H9 (cell line): ENCODE measurements around the gene LPP. TPM values are rescaled to one million over a fixed set of nuclear protein-coding genes. Genes with fewer than 3 reads are reported as not detected.

Experiments used
- DNase-seq: peaks from one replicate; pipeline ENCODE4 v3.0.0-alpha.2; 2017
- H2AFZ ChIP-seq: one replicate; pipeline ENCODE4 v1.6.1; 2013; ENCODE audit warnings: mild to moderate bottlenecking, low read length, control low read depth, moderate library complexity
- H2AK5ac ChIP-seq: 2 replicates; pipeline ENCODE4 v1.6.1; 2013; ENCODE audit warnings: low read length, control low read depth, mixed read lengths; ENCODE audit not compliant: insufficient read length
- H2BK120ac ChIP-seq: one replicate; pipeline ENCODE4 v1.6.1; 2013; ENCODE audit warnings: low read depth, mild to moderate bottlenecking, low read length, control low read depth, inconsistent platforms; ENCODE audit not compliant: poor library complexity, severe bottlenecking
- H2BK12ac ChIP-seq: 2 replicates; pipeline ENCODE4 v1.6.1; 2013; ENCODE audit warnings: low read length, control low read depth, mixed read lengths, low read depth; ENCODE audit not compliant: insufficient read length
- H2BK15ac ChIP-seq: 2 replicates; pipeline ENCODE4 v1.6.1; 2013; ENCODE audit warnings: low read depth, low read length, control low read depth
- H2BK20ac ChIP-seq: one replicate; pipeline ENCODE4 v1.6.1; 2013; ENCODE audit warnings: low read depth, mild to moderate bottlenecking, low read length, control low read depth, inconsistent platforms; ENCODE audit not compliant: poor library complexity, severe bottlenecking
- H2BK5ac ChIP-seq: 2 replicates; pipeline ENCODE4 v1.6.1; 2013; ENCODE audit warnings: low read length, control low read depth, mixed read lengths; ENCODE audit not compliant: insufficient read length
- H3K14ac ChIP-seq: 2 replicates; pipeline ENCODE4 v1.6.1; 2013; ENCODE audit warnings: low read length, control low read depth; ENCODE audit not compliant: insufficient read depth
- H3K18ac ChIP-seq: 2 replicates; pipeline ENCODE4 v1.6.1; 2013; ENCODE audit warnings: low read depth, mild to moderate bottlenecking, mixed read lengths, low read length, control low read depth; ENCODE audit not compliant: insufficient read length
- H3K23ac ChIP-seq: 2 replicates; pipeline ENCODE4 v1.6.1; 2013; ENCODE audit warnings: low read length, control low read depth, mixed read lengths, low read depth; ENCODE audit not compliant: insufficient read length
- H3K23me2 ChIP-seq: 2 replicates; pipeline ENCODE4 v1.6.1; 2013; ENCODE audit warnings: low read depth, mild to moderate bottlenecking, mixed read lengths, low read length, control low read depth; ENCODE audit not compliant: insufficient read length, poor library complexity, severe bottlenecking
- H3K27ac ChIP-seq: 2 replicates; pipeline ENCODE4 v1.5.1; 2013; ENCODE audit warnings: low read length, control low read depth, mixed read lengths, low read depth; ENCODE audit not compliant: insufficient read length
- H3K27me3 ChIP-seq: 2 replicates; pipeline ENCODE4 v1.6.1; 2013; ENCODE audit warnings: low read length, control low read depth, inconsistent platforms; ENCODE audit not compliant: insufficient read depth
- H3K4ac ChIP-seq: 2 replicates; pipeline ENCODE4 v1.6.1; 2013; ENCODE audit warnings: low read depth, mild to moderate bottlenecking, control low read depth, inconsistent platforms, low read length, moderate library complexity
- H3K4me1 ChIP-seq: 2 replicates; pipeline ENCODE4 v1.6.1; 2013; ENCODE audit warnings: low read length, control low read depth, inconsistent platforms; ENCODE audit not compliant: insufficient read depth
- H3K4me2 ChIP-seq: 2 replicates; pipeline ENCODE4 v1.6.1; 2013; ENCODE audit warnings: low read length, control low read depth, mixed read lengths; ENCODE audit not compliant: insufficient read length, insufficient read depth
- H3K56ac ChIP-seq: 2 replicates; pipeline ENCODE4 v1.6.1; 2013; ENCODE audit warnings: low read depth, mild to moderate bottlenecking, mixed read lengths, low read length, control low read depth; ENCODE audit not compliant: insufficient read length
- H3K79me1 ChIP-seq: 2 replicates; pipeline ENCODE4 v1.6.1; 2013; ENCODE audit warnings: low read depth, mild to moderate bottlenecking, moderate library complexity, low read length, control low read depth, inconsistent platforms; ENCODE audit not compliant: insufficient read depth, poor library complexity, severe bottlenecking
- H3K79me2 ChIP-seq: 2 replicates; pipeline ENCODE4 v1.6.1; 2013; ENCODE audit warnings: low read length, control low read depth, inconsistent platforms; ENCODE audit not compliant: insufficient read depth
- H3K9ac ChIP-seq: 2 replicates; pipeline ENCODE4 v1.6.1; 2013; ENCODE audit warnings: low read length, control low read depth, mixed read lengths; ENCODE audit not compliant: insufficient read length; ENCODE audit errors: extremely low read depth
- H3K9me3 ChIP-seq: one replicate; pipeline ENCODE4 v1.6.1; 2013; ENCODE audit warnings: low read depth, low read length, inconsistent platforms; ENCODE audit not compliant: control insufficient read depth
- H3T11ph ChIP-seq: one replicate; pipeline ENCODE4 v1.6.1; 2013; ENCODE audit warnings: mild to moderate bottlenecking, low read length, control low read depth, inconsistent platforms
- H4K20me1 ChIP-seq: one replicate; pipeline ENCODE4 v1.6.1; 2013; ENCODE audit not compliant: control insufficient read depth, insufficient read length, insufficient read depth
- H4K5ac ChIP-seq: 2 replicates; pipeline ENCODE4 v1.6.1; 2013; ENCODE audit warnings: low read depth, mild to moderate bottlenecking, mixed read lengths, low read length, control low read depth; ENCODE audit not compliant: insufficient read length
- H4K8ac ChIP-seq: replicated peaks from 2 replicates; pipeline ENCODE4 v1.6.1; 2013; ENCODE audit warnings: low read length, control low read depth, mixed read lengths, low read depth; ENCODE audit not compliant: insufficient read length
- H4K91ac ChIP-seq: 2 replicates; pipeline ENCODE4 v1.6.1; 2013; ENCODE audit warnings: low read depth, mild to moderate bottlenecking, moderate library complexity, mixed read lengths, low read length, control low read depth; ENCODE audit not compliant: insufficient read length
- H3K27ac Mint-ChIP-seq, 3 experiments: 2 replicates in 2 of 3; 3 replicates in 1 of 3; pipeline ENCODE4 v1.8.0; 2020 to 2021; ENCODE audit warnings: mixed read lengths in 3 of 3, mild to moderate bottlenecking in 1 of 3, moderate library complexity in 1 of 3
- H3K27me3 Mint-ChIP-seq: 2 replicates; pipeline ENCODE4 v1.8.0; 2021; ENCODE audit warnings: low read depth, mild to moderate bottlenecking, moderate library complexity, mixed read lengths
- H3K36me3 Mint-ChIP-seq, 3 experiments: 2 replicates in 2 of 3; 3 replicates in 1 of 3; pipeline ENCODE4 v1.8.0; 2020 to 2021; ENCODE audit warnings: low read depth in 3 of 3, mixed read lengths in 3 of 3; ENCODE audit not compliant: insufficient read depth in 1 of 3
- H3K4me1 Mint-ChIP-seq, 2 experiments: 2 replicates each; pipeline ENCODE4 v1.8.0; 2020; ENCODE audit warnings: mixed read lengths in 2 of 2
- H3K4me3 Mint-ChIP-seq, 2 experiments: 2 replicates in 1 of 2; 3 replicates in 1 of 2; pipeline ENCODE4 v1.8.0; 2020 to 2021; ENCODE audit warnings: mild to moderate bottlenecking in 2 of 2, mixed read lengths in 2 of 2, moderate library complexity in 1 of 2
- H3K9me3 Mint-ChIP-seq, 2 experiments: 2 replicates in 1 of 2; 3 replicates in 1 of 2; pipeline ENCODE4 v1.8.0; 2020; ENCODE audit warnings: mild to moderate bottlenecking in 2 of 2, mixed read lengths in 2 of 2, moderate library complexity in 1 of 2
- CTCF ChIP-seq: fragments of 200-600 bp; sonication (generic); conservative IDR thresholded peaks from 3 replicates; pipeline ENCODE4 v1.8.0; 2021; ENCODE audit warnings: antibody characterized with exemption, mild to moderate bottlenecking
- WGBS: extraction: QIAGEN DNeasy Blood & Tissue Kit; methylation state at CpG from one replicate; pipeline ENCODE4 v1.1.7; 2013; ENCODE audit warnings: missing lambda C conversion rate, low lambda C conversion rate, mixed read lengths; ENCODE audit not compliant: insufficient read length; ENCODE audit errors: extremely low coverage; 5-methylcytosine and 5-hydroxymethylcytosine counted together
- total RNA-seq: library from RNA; stranded (reverse); gene quantifications from 2 replicates; pipeline ENCODE4 v1.2.1, GENCODE V29; 2021

LPP gene
- total RNA-seq, 1 experiment from 2014 or later: 64.6 TPM

DNA sequence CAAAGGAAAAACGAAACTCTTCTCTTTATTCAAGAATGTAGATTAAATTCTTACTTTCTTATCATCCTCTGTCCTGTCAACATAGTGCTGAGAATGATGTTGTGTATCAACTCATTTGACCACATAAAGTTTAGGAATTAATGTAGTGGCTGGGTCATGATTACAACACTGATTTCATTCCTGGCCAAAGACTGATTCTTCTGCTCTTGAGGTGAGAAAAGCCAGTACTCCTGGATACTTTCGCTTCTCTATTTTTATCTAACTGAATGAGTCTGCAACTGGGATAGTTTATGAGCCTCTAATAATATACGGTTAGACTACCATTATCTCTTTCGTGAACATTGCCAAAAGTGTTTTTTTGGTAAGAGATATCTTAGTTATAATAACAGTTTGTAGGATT is 173.0 kb downstream of the LPP start:
- no peak overlapping the region for H2BK15ac ChIP-seq
- no peak overlapping the region for H3K18ac ChIP-seq
- no peak overlapping the region for H2AFZ ChIP-seq
- H3K27me3 ChIP-seq: no peaks in the 10 kb centered on the region
- no peak overlapping the region for H3K14ac ChIP-seq
- no peaks in the 10 kb centered on the region for H3K9me3 Mint-ChIP-seq
- no peaks in the 10 kb centered on the region; the same call in 1 of the 2 replicates for H3K4me1 ChIP-seq
- H3K4me3 Mint-ChIP-seq: no peak overlapping the region
- no peak for DNase-seq
- no peak overlapping the region for H2BK5ac ChIP-seq
- no peak overlapping the region for H4K8ac ChIP-seq
- H2BK20ac ChIP-seq: no peak overlapping the region
- H2BK12ac ChIP-seq: no peak overlapping the region
- peaks cover 3% of the 10 kb centered on the region for H3K79me1 ChIP-seq
- H3K4me1 Mint-ChIP-seq: no peaks in the 10 kb centered on the region; a peak in 1 of 4 replicates
- no peak overlapping the region for H3K4me2 ChIP-seq
- no peaks in the 10 kb centered on the region for H3K9me3 ChIP-seq
- H2AK5ac ChIP-seq: no peak overlapping the region
- no peak overlapping the region for H3T11ph ChIP-seq
- H3K23ac ChIP-seq: no peak overlapping the region
- H3K27ac Mint-ChIP-seq: no peak overlapping the region
- no peak overlapping the region for H3K4ac ChIP-seq
- H4K5ac ChIP-seq: no peak overlapping the region
- no peaks in the 10 kb centered on the region for H4K20me1 ChIP-seq
- H3K9ac ChIP-seq: no peak overlapping the region
- no CpG with 5 or more reads among the region's 4 CpGs for WGBS
- H3K27ac ChIP-seq: no peak overlapping the region
- no peaks in the 10 kb centered on the region for H3K36me3 Mint-ChIP-seq
- no peak overlapping the region for H3K56ac ChIP-seq
- no peak overlapping the region for H4K91ac ChIP-seq
- no peak for TF ChIP-seq CTCF
- H3K23me2 ChIP-seq: no peaks in the 10 kb centered on the region
- no peak overlapping the region for H2BK120ac ChIP-seq
- peaks cover 2% of the 10 kb centered on the region; the same call in 1 of the 2 replicates for H3K79me2 ChIP-seq
- H3K27me3 Mint-ChIP-seq: no peaks in the 10 kb centered on the region
